Measurements from ENCODE around the gene PRDM16. TPM values are rescaled to one million over a fixed set of nuclear protein-coding genes. Genes with fewer than 3 reads are reported as not detected.

PRDM16 gene
- total and polyA plus RNA-seq, 2 of the 8 experiments (the other 6 are each of a cell fraction or from before 2014, with no cell fraction given): 0.39 to 0.43 TPM

DNA sequence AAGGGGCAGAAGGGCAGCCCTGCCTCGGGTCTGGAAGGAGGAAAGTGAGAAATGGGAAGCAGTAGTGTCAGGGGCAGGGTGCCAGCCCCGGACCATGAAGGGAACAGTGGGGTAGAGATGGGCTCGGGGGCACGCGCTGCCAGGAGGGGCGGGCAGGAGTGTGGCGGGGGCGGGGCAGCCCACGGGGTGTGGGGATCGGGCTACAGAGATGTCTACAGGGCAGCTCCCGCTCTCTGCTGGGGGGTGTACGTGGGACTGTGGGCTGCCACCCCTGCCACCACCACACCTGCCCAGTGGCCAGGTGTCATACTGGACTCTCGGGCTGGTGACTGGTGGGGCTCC lies 392.9 kb downstream of the PRDM16 start:
- Histone ChIP-seq H4K20me1 (replicated peaks in 1 of 2; ENCODE audit: control insufficient read depth in 1 of 2, insufficient read depth in 2 of 2, low read length in 2 of 2) (peaks cover 2 to 12% of the 10 kb centered on the region in 2 experiments), H4K5ac (ENCODE audit: insufficient read length, low read depth, low read length) (no peak overlapping the region), H3K23ac (ENCODE audit: insufficient read length) (no peak overlapping the region), H2BK15ac (ENCODE audit: low read length) (no peak overlapping the region), H3K56ac (replicated peaks; ENCODE audit: insufficient read length, low read depth, low read length) (no peak overlapping the region), H3K36me3 (ENCODE audit: control insufficient read depth in 2 of 4, insufficient read depth in 4 of 4, low read length in 3 of 4) (no peaks in the 10 kb centered on the region), H2BK5ac (ENCODE audit: low read depth, low read length) (peak overlapping the region; percentile 44; the same call in 1 of the 2 replicates), H4K8ac (ENCODE audit: extremely low read depth, insufficient read depth, low read length) (no peak overlapping the region), H2BK20ac (ENCODE audit: low read length) (no peak overlapping the region), H3K23me2 (ENCODE audit: low read depth, low read length) (no peaks in the 10 kb centered on the region), H2AK5ac (ENCODE audit: low read depth, low read length) (no peak overlapping the region), H3K79me2 (ENCODE audit: control insufficient read depth in 1 of 2, insufficient read depth in 2 of 2, low read length in 2 of 2) (peaks cover 0 to 2% of the 10 kb centered on the region in 2 experiments; a peak in 1 of 4 replicates), H3K79me1 (ENCODE audit: low read depth, low read length) (peaks cover 5% of the 10 kb centered on the region; the same call in 1 of the 2 replicates), H2BK120ac (replicated peaks; ENCODE audit: low read depth, low read length) (no peak overlapping the region), H3K4me2 (ENCODE audit: insufficient read depth in 1 of 2, low read depth in 2 of 2, low read length in 2 of 2) (no peak overlapping the region), H3K9me3 (ENCODE audit: insufficient read depth in 2 of 2, low read depth in 1 of 2, low read length in 1 of 2) (no peaks in the 10 kb centered on the region), H3K27me3 (replicated peaks in 1 of 4; ENCODE audit: control insufficient read depth in 3 of 4, extremely low read depth in 1 of 4, insufficient read depth in 3 of 4, low read length in 3 of 4) (no peaks in the 10 kb centered on the region), H3K14ac (ENCODE audit: insufficient read length) (no peak overlapping the region), H3K4me1 (replicated peaks in 1 of 4; ENCODE audit: control insufficient read depth in 3 of 4, insufficient read depth in 4 of 4, low read length in 3 of 4) (peaks cover 0 to 3% (median 1%) of the 10 kb centered on the region in 4 experiments; a peak in 1 of 7 replicates), H2AFZ (ENCODE audit: low read length) (no peak overlapping the region), H4K91ac (replicated peaks; ENCODE audit: insufficient read length, low read length) (no peak overlapping the region), H3K9ac (replicated peaks in 1 of 4; ENCODE audit: extremely low read depth in 1 of 4, low read depth in 3 of 4, low read length in 3 of 4) (no peak overlapping the region), H3K18ac (ENCODE audit: extremely low read depth, low read length) (no peak overlapping the region), H3K4me3 (ENCODE audit: extremely low read depth in 1 of 4, insufficient read depth in 2 of 4, low read depth in 3 of 4, low read length in 4 of 4) (no peak overlapping the region), H2BK12ac (ENCODE audit: low read depth, low read length) (no peak overlapping the region), H3K4ac (replicated peaks; ENCODE audit: insufficient read length, low read depth, low read length) (no peak overlapping the region), H3K27ac (ENCODE audit: low read depth, low read length) (no peak overlapping the region)
- DNase-seq (ENCODE audit: low read depth in 1 of 2, low spot score in 2 of 2) (no peak), FAIRE-seq (no peak)
- POLR2A ChIA-PET (ENCODE audit: partially characterized antibody): interaction anchor here (1.1 to 1.6 kb wide), 2 partner anchors 9 to 10 kb away, joined by 5 to 9 read pairs; no protein-coding TSS in a partner anchor
- CTCF ChIA-PET (ENCODE audit: partially characterized antibody): interaction anchor here (1.1 to 2.3 kb wide), 5 partner anchors 9 to 177 kb away, joined by 3 to 25 read pairs (median 3); no protein-coding TSS in a partner anchor
- WGBS, 2 experiments (ENCODE audit: extremely low coverage in 1 of 2, insufficient coverage in 1 of 2, insufficient read length in 1 of 2, insufficient replicate concordance in 2 of 2, low coverage in 1 of 2, low lambda C conversion rate in 2 of 2, missing lambda C conversion rate in 1 of 2): 80% methylated on average over 1 of the region's 13 CpGs; no CpG with 5 or more reads in 1 of the 2 experiments
- TF ChIP-seq YY1 (IDR thresholded peaks at IDR 0.05; ENCODE audit: low read depth, low read length) (no peak), SUZ12 (IDR thresholded peaks at IDR 0.05; ENCODE audit: low read length) (no peak), TAF7 (optimal IDR thresholded peaks at IDR 0.05; ENCODE audit: borderline replicate concordance, low read depth, low read length) (no peak), SP1 (IDR thresholded peaks at IDR 0.05; ENCODE audit: low read depth, low read length) (no peak), BRCA1 (IDR thresholded peaks at IDR 0.05; ENCODE audit: low read depth, low read length) (no peak), TBP (IDR thresholded peaks at IDR 0.05; ENCODE audit: low read depth, low read length) (no peak), GABPA (IDR thresholded peaks at IDR 0.05; ENCODE audit: borderline replicate concordance, insufficient read depth, low read length) (no peak), BCL11A (IDR thresholded peaks at IDR 0.05; ENCODE audit: low read depth in 2 of 2, low read length in 2 of 2) (no peak), RBBP5 (IDR thresholded peaks at IDR 0.05; ENCODE audit: borderline replicate concordance, low read depth, low read length) (no peak), MAFK (IDR thresholded peaks at IDR 0.05; ENCODE audit: low read depth, low read length) (no peak), POLR2A (IDR thresholded peaks at IDR 0.05; ENCODE audit: control extremely low read depth in 1 of 2, low read depth in 2 of 2, low read length in 2 of 2) (no peak)
- TF ChIP-seq, protein P1, sequence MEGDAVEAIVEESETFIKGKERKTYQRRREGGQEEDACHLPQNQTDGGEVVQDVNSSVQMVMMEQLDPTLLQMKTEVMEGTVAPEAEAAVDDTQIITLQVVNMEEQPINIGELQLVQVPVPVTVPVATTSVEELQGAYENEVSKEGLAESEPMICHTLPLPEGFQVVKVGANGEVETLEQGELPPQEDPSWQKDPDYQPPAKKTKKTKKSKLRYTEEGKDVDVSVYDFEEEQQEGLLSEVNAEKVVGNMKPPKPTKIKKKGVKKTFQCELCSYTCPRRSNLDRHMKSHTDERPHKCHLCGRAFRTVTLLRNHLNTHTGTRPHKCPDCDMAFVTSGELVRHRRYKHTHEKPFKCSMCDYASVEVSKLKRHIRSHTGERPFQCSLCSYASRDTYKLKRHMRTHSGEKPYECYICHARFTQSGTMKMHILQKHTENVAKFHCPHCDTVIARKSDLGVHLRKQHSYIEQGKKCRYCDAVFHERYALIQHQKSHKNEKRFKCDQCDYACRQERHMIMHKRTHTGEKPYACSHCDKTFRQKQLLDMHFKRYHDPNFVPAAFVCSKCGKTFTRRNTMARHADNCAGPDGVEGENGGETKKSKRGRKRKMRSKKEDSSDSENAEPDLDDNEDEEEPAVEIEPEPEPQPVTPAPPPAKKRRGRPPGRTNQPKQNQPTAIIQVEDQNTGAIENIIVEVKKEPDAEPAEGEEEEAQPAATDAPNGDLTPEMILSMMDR (IDR thresholded peaks at IDR 0.05; ENCODE audit: control extremely low read depth in 1 of 3, insufficient read depth in 1 of 3, low read depth in 1 of 3, low read length in 3 of 3): no peak

Data from H1 (cell line).